Measurements from ENCODE around the gene GJC2.

GJC2 gene

DNA sequence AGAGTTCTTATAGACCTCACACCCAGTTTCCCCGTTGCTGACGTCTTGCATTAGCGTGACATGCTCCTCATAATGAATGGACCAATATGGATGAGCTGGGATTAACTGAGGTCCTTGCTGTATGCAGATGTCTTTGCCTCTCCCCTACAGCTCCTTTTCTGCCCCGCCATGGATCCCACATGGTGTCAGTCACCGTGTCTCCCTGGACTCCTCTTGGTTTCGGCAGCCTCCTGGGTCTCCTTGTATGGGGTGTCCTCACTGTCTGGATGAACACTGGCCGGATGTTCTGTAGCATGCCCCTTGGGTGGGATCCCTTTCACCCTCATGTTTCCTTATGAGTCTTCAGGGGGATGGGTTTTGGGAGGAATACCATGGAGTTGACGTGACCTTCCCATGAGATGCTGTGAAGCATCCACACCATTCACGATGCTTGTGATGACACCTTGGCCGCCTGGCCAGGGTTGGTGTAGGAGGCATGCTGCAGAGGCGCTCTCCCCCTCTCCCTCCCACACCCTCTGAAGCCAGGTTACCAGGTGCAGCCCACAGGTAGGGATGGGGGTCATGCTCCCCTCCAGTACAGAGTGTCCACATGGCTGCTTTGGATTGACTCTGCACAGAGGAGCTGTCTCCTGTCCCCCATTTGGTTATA lies 4.4 kb downstream of the GJC2 start:
- peak in 5 of 10 donors; percentile 5 to 57 (median 30) for DNase-seq
- intact Hi-C loops (cut with DNase I): no loop called here

DNA sequence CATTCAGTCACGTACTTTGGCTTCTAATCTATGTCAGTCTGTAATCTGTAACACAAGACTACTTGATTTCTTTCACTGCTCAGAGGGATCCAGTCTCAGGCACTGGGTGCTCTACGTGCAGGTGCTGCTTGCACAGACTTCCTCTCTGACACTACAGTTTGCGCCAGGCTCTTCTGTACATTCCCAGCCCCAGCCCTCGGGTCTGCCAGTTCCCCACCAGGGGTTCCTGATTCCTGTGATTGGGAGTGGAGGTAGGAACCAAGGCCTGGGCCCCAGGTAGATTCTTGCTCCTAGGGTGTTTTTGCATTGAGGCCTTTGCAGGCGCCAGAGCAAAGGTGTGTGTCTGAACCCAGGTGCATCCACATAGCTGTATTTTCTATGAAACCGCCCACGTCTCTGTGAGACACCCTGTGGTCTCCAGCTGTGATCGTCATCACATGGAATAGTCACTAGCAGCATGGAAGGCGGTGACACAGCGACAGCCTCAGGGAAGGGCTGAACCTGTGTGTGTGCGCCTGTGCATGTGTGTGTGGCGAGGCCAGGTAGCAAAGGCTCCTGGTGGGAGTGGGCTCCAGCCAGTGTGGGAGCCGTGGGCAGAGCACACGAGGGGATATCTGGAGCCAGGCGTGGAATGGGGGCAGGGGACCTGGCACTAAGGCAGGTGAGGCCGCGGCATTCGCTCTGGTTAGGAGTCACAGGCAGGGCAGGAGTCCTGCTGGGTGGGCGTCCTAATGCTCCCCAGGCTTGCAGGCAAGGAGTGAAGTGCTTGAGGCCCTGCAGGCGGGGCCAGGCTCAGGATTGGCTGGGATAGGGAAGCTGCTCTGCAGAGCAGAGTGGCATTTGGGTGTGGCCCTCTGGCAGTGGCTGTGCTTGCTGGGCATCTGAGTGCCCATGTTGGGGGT lies 5.2 kb downstream of the GJC2 start:
- peak in 4 of 10 donors; percentile 7 to 61 (median 52) for DNase-seq
- intact Hi-C loops (cut with DNase I): no loop called here

DNA sequence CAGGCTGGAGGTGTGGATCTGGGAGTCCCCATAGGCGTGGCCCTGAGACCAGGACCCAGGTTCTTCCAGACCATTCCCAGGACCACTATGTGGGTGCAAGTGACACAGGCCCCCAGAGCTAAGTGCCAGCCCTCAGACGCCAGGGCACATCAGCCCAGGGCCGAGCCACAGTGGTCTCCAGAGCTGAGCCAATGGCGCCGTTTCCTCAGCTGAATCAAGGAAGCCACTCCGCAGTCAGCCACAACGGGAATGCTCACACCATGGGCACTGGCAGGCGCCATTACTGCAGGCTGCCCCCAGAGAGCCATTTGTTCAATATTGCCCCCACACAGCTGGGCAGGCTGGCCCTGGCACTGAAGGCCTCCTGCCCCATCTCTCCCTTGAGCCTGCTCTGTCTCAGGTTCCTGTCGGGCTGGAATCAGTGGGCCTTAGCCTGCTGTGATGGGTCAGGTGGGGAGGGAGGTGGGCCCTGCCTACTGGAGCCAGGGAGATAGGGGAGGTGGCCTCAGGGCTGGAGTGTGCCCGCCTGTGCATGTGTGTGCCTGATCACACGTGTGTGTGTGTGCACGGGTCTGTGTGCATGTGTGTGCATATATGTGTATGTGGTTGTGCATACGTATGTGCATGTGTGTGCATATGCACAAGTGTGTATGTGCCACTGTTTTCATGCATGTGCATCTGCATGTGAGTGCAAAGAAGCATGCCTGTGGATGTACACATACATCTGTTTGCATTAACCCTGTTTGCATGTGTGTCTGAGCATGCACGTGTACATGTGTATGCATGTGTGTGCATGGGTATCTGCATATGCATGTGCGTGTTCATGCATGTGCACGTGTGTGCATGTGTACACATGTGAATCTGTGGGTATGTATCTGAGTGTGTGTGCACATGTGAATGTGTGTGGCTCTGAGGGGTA lies 6.1 kb downstream of the GJC2 start:
- intact Hi-C loops (cut with DNase I): no loop called here

DNA sequence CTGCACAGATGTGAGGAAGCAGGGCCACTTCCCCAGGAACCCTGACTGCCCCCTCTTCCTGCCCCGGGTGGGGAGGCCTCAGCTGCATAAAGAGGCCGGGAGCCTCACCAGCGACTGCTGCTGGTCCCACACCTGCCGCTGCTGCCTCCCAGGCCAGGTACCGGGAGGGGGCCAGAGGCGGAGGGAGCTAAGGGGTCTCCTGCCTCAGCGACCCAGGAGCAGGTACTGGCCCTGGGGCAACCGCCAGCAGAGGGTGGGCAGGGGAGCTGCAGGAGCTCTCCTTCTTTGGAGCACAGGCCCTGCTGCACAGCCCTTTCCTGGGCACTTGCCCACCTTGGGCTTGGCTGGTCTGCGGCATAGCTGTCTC lies 6.8 kb downstream of the GJC2 start:
- DNase-seq: peak in 3 of 10 donors; percentile 21 to 58 (median 50)
- intact Hi-C loops (cut with DNase I): no loop called here

More for the DNA sequence above, 6.1 kb downstream of the GJC2 start:
- peak in 4 of 10 donors; percentile 4 to 69 (median 50) for DNase-seq

DNA sequence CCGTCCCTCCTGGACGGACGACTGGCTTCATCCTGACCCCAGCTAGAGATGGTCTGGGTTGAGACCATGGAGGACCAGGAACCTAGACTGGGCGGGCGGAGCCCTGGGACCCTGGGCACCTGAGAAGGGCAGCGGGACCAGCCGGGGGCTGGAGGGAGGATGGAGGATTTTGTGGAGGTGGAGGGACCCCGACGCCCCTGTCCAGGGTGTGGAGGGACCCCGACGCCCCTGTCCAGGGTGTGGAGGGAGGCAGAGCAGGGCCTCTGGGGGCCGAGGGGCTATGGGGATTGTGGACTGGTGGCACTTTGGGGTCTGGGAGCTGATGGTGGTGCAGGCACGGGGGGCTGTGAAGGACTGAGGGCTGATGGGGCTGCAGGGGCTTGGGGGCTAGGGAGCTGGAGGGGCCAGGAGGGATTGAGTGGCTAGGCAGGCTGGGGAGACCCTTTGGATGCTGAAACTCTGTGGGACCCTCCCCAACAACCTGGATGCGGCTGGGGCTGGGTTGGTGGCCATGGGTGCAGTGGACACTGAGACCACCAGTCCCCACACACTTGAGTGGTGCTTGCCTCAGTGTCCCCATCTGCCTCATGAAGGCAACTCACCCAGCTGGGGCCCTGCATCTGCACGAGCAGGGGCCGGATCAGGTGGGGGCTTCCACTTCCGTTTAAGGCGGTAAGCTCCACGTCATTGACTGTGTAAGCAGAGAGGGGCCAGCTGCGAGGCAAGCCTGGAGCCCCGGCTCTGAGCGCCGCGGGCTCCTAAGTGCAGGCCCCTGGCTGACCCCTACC lies 7.4 kb downstream of the GJC2 start:
- DNase-seq: peak in 4 of 10 donors; percentile 20 to 77 (median 66)
- intact Hi-C loops (cut with DNase I): no loop called here

DNA sequence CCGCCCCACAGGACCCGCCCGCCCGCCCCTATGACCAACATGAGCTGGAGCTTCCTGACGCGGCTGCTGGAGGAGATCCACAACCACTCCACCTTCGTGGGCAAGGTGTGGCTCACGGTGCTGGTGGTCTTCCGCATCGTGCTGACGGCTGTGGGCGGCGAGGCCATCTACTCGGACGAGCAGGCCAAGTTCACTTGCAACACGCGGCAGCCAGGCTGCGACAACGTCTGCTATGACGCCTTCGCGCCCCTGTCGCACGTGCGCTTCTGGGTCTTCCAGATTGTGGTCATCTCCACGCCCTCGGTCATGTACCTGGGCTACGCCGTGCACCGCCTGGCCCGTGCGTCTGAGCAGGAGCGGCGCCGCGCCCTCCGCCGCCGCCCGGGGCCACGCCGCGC lies 8.0 kb downstream of the GJC2 start:
- DNase-seq: peak in 4 of 10 donors; percentile 25 to 82 (median 56)
- intact Hi-C loops (cut with DNase I): no loop called here

DNA sequence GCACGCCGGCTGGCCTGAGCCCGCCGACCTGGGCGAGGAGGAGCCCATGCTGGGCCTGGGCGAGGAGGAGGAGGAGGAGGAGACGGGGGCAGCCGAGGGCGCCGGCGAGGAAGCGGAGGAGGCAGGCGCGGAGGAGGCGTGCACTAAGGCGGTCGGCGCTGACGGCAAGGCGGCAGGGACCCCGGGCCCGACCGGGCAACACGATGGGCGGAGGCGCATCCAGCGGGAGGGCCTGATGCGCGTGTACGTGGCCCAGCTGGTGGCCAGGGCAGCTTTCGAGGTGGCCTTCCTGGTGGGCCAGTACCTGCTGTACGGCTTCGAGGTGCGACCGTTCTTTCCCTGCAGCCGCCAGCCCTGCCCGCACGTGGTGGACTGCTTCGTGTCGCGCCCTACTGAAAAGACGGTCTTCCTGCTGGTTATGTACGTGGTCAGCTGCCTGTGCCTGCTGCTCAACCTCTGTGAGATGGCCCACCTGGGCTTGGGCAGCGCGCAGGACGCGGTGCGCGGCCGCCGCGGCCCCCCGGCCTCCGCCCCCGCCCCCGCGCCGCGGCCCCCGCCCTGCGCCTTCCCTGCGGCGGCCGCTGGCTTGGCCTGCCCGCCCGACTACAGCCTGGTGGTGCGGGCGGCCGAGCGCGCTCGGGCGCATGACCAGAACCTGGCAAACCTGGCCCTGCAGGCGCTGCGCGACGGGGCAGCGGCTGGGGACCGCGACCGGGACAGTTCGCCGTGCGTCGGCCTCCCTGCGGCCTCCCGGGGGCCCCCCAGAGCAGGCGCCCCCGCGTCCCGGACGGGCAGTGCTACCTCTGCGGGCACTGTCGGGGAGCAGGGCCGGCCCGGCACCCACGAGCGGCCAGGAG lies 8.6 kb downstream of the GJC2 start:
- DNase-seq: peak in 3 of 10 donors; percentile 13 to 78 (median 57)
- intact Hi-C loops (cut with DNase I): no loop called here

DNA sequence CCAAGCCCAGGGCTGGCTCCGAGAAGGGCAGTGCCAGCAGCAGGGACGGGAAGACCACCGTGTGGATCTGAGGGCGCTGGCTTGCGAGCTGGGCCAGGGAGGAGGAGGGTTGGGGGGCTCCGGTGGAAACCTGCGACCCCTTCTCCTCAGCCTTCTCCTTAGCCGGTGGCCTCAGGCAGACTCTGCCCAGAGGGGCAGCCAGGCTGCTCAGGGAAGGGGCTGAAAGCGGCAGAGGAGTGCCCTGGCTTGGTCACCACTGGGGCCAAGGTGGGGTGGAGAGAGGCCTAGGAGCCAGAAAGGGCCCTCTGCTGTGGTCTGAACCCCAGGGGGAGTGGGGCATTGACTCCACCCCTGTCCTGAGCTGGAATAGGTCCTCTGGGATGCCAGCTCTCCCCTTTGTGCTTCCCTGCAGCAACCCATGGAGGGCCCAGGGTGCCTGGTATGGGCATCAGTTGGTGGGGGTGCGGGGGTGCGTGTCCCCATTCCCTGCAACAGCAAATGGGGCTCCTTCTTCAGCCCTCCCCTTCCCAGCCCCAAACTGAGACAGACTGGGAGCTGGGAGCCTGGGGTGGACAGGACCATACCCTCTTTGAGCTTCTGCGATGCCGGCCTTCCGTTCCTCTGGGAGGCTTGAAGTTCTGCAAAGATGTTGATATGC lies 9.4 kb downstream of the GJC2 start:
- intact Hi-C loops (cut with DNase I): no loop called here
- peak in 3 of 10 donors; percentile 10 to 52 (median 32) for DNase-seq

DNA sequence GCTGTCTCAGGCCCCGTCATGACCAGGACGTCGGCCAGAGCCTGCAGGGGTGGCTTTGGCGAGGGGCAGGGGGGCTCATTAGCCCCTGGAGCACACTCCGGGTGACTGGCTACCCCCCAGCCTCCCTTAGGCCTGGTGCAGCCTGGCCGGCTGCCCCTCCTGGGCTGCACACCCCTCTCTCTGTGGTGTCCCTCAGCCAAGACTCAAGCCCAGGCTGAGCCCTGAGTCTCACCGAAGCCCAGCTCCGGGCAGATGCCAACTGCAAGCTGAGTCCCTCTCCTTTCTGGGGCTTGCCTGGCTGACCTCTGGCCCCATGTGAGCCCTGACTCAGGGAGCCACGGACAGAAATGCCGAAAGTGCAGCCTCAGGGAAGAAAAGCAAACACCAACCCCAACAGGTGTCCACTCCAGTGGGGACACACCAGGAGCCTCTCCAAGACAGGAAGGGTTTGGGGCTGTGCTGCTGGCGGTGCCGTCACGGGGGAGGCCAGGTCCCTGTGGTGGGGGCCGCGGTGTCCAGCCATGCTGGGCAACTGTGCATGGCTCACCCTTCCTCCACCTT lies 10.6 kb downstream of the GJC2 start:
- DNase-seq: peak in 3 of 10 donors; percentile 18 to 66 (median 62)

DNA sequence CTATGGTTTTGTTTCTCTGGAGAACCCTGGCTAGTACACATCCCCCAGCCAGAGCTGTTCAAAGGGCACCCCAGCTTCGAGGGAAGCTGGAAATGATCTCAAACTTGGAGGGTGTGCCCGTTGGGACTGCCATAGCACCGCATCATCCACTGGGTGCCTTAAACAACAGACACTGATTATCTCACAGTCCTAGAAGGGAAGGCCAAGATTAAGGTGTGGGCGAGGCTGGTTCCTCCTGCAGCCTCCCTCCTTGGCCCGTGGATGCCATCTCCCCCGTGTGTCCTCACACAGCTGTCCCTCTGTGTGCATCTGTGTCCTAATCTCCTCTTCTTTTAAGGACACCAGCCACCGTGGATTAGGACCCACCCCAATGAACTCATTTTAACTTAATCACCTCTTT lies 11.6 kb downstream of the GJC2 start:
- DNase-seq: peak in 1 of 10 donors; percentile 48
- intact Hi-C loops (cut with DNase I): loop anchor here (10.0 kb wide), 1 partner anchor 213 kb away; no protein-coding TSS in a partner anchor

More for the DNA sequence above, 10.6 kb downstream of the GJC2 start:
- intact Hi-C loops (cut with DNase I): loop anchor here (10.0 kb wide), 1 partner anchor 215 kb away; no protein-coding TSS in a partner anchor

DNA sequence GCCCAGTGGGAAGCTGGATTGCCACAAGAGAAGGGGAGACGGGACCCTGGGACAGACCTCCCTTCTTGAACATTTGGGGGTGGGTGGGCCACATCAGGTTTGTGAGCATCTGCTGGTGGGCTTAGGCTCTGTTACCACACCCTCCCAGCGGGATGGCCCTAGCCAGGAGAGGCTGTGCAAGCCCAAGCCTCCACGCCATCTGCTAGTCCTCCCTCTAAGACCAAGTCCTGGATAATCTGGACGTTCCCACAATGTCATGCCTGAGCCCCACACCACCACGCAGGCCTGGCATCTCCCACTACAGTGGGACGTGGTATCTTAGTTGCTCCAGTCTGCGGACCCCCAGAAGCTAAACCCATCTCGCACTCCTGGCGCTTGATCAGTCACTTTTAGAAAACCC lies 12.1 kb downstream of the GJC2 start:
- peak in 1 of 10 donors; percentile 71 for DNase-seq
- intact Hi-C loops (cut with DNase I): loop anchor here (10.0 kb wide), 1 partner anchor 213 kb away; no protein-coding TSS in a partner anchor

DNA sequence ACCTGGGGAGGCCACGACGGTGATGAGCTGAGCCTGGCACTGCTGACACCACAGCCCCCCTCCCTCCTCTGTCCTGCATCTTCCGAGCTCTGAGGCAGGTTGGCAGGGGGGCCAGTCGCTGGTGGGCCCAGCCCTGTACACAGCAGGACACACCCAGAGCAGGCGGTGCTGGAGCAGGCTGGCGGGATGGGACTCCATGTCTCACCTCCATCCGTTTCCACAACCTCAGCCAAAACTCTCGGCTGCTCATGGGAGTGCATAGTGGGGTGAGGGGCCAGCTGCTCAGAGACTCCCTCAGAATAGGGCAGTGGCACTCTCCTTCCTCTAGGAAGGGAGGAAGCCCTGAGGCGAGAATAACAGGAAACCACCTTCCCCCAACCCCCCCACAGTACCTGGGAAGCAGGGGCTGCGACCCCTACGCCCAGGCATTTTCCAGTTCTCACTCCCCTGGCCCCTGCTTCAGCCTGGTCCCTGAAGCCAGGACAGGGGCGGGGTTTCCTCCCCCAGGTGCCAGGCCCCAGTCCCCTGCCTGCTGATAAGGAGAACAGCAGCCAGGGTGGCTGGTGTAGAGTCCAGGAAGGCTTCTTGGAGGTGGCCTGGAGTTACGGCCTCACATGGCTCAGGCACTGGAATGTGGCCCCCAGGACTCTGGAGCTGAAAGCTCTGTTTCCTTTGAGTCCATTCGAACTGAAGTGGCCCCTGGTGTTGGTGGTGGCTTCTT lies 12.7 kb downstream of the GJC2 start:
- no peak for DNase-seq
- intact Hi-C loops (cut with DNase I): loop anchor here (10.0 kb wide), 1 partner anchor 212 kb away; no protein-coding TSS in a partner anchor

DNA sequence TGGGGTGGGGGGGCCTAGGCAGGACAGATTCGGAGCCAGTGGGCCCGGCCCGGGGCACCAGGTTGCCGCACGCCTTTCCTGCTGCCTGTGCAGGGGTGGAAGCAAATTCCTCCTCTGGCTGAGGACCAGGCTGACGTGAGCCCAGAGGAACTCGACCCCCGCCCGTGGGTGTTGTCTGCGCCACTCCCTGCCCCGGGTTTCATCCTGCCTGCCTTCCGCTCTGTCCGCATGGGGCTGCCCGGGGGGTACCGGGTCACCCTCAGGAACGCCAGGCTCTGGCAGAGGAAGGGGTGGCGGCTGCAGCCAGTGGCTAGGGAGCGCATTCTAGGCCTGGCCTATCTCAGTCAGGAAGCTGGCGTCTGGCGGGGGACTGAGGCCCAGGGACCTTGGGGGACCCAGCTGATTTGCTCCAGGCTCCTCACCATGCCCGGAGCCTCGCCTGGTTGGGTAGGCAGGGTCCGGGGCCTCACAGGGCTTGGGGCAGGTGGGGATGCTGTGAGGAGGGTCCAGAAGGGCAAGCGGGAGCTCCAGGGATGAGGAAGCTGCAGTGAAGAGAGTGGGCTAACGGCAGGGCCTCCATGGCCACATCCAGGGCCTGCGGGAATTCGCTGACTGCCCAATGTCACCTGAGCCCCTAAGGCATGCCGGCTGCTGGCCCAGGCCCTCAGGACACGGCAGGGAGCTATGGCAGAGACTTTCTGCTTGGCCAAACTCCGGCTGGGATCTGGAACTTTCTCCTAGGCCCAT lies 13.4 kb downstream of the GJC2 start:
- no peak for DNase-seq
- intact Hi-C loops (cut with DNase I): loop anchor here (10.0 kb wide), 1 partner anchor 212 kb away; no protein-coding TSS in a partner anchor

DNA sequence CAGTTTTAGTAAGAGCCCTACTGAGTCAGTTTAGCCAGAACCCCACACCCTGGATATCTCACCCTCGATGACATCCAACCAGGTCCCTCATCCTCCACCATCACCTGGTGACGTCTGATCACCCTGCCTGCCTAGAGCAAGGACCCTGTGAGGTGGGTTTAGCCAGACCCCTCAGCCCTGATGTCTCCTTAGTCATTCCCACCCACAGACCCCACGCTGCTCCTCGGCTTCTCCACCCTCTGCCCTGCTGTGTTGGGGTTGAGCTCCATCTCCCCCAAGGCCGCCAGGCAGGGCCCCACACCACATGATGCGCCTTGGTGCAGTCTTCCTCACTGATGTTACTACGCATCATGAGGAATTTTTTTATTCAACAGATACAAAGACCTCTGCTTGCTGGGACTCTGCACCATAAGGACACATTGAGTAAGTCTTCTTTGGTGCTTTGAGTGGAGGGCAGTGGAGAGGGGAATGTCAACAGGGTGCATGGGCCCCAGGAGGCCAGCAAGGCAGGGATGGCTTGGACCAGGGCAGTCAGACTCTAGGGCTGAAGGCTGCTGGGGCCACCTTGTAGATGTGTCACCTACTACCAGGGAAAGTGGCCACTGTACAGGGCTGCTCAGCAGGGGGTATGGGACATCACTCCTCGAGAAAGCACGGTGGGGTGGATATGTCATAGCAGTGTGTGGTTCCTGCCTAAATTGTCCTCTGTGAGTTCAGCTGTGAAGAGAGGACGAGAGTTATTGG lies 14.2 kb downstream of the GJC2 start:
- intact Hi-C loops (cut with DNase I): loop anchor here (10.0 kb wide), 1 partner anchor 211 kb away; no protein-coding TSS in a partner anchor

More for the DNA sequence above, 14.2 kb downstream of the GJC2 start:
- peak in 2 of 10 donors; percentile 44 to 74 for DNase-seq
